CD4-positive, alpha-beta T cell (primary cell): ENCODE measurements around the gene PTPRE. TPM values are rescaled to one million over a fixed set of nuclear protein-coding genes. Genes with fewer than 3 reads are reported as not detected.
A peak's percentile ranks its signal among the peaks of the same experiment; 100 is the strongest.

Source experiments
- ATAC-seq: fragments of 200-7000 bp; cut with Tn5 transposase; one replicate; pipeline ENCODE4 v1.10.0; 2022; ENCODE audit warnings: mild to moderate bottlenecking; ENCODE audit not compliant: poor library complexity
- CTCF ChIA-PET: fragments of 350-600 bp; sonication (Branson Sonifier 250); formaldehyde crosslinking; loops from one replicate; lab custom pipeline; 2021; ENCODE audit warnings: antibody characterized with exemption, inconsistent platforms; lab: Charles Lee
- POLR2A ChIA-PET: fragments of 350-600 bp; sonication (Branson Sonifier 250); formaldehyde crosslinking; loops from one replicate; lab custom pipeline; 2021; ENCODE audit warnings: antibody characterized with exemption, inconsistent platforms; lab: Charles Lee
- DNase-seq, 14 experiments: peaks; one replicate each; pipeline ENCODE4 v3.0.0-alpha.2; 2013 to 2020; ENCODE audit warnings: mixed read lengths in 2 of 14
- H3K27ac ChIP-seq, 2 donors: one replicate each; pipeline versions ENCODE4 v1.5.1 to v1.7.0; 2013; ENCODE audit warnings: low read length in 2 of 2, low read depth in 1 of 2, mild to moderate bottlenecking in 1 of 2
- H3K27me3 ChIP-seq, 2 experiments: 1 replicate in 1 of 2; 2 replicates in 1 of 2; pipeline versions ENCODE4 v1.6.1 to v1.7.0; 2013; ENCODE audit warnings: low read length in 2 of 2, control low read depth in 1 of 2, mild to moderate bottlenecking in 1 of 2, moderate library complexity in 1 of 2; ENCODE audit not compliant: insufficient read depth in 2 of 2, control insufficient read depth in 1 of 2
- H3K36me3 ChIP-seq: one replicate; pipeline ENCODE4 v1.6.1; 2013; ENCODE audit warnings: low read length, control low read depth; ENCODE audit not compliant: insufficient read depth
- H3K4me1 ChIP-seq: one replicate; pipeline ENCODE4 v1.6.1; 2013; ENCODE audit warnings: low read length, control low read depth; ENCODE audit not compliant: insufficient read depth
- H3K4me3 ChIP-seq: one replicate; pipeline ENCODE4 v1.5.1; 2013; ENCODE audit warnings: mild to moderate bottlenecking, low read length, moderate library complexity
- H3K9me3 ChIP-seq, 2 experiments: 1 replicate in 1 of 2; 2 replicates in 1 of 2; pipeline versions ENCODE4 v1.6.1 to v1.7.0; 2013; ENCODE audit warnings: low read length in 2 of 2, mild to moderate bottlenecking in 2 of 2, control low read depth in 1 of 2, moderate library complexity in 1 of 2; ENCODE audit not compliant: control insufficient read depth in 1 of 2, insufficient read depth in 1 of 2
- H3K27ac Mint-ChIP-seq: one replicate; pipeline ENCODE4 v1.8.0; 2020; ENCODE audit warnings: mixed read lengths
- H3K27me3 Mint-ChIP-seq: one replicate; pipeline ENCODE4 v1.8.0; 2021; ENCODE audit warnings: mixed read lengths
- H3K36me3 Mint-ChIP-seq: one replicate; pipeline ENCODE4 v1.8.0; 2021; ENCODE audit warnings: low read depth, mixed read lengths
- H3K4me1 Mint-ChIP-seq: one replicate; pipeline ENCODE4 v1.8.0; 2021; ENCODE audit warnings: low read depth, mixed read lengths
- H3K4me3 Mint-ChIP-seq: one replicate; pipeline ENCODE4 v1.8.0; 2020; ENCODE audit warnings: mild to moderate bottlenecking, mixed read lengths
- H3K9me3 Mint-ChIP-seq: one replicate; pipeline ENCODE4 v1.8.0; 2020; ENCODE audit warnings: mixed read lengths
- intact Hi-C, 2 experiments: fragments of 100-400 bp; cut with DNase I in 1 of 2; cut with micrococcal nuclease in 1 of 2; formaldehyde crosslinking; loops; one replicate each; pipeline versions ENCODE4 v1.15.1 to v1.9.0; 2023 to 2025; cut with DNase I, micrococcal nuclease
- total RNA-seq, 174 experiments: library from RNA in 2 of 174; stranded (reverse) in 2 of 174; gene quantifications; one replicate each; pipeline ENCODE4 v1.2.3 and lab custom pipeline; 2021 to 2026
- TF ChIP-seq, protein P1 (sequence below): fragments of 200-600 bp; IDR thresholded peaks from one replicate; pipeline ENCODE4 v1.8.0; 2022; ENCODE audit warnings: antibody characterized with exemption, mild to moderate bottlenecking

The PTPRE gene
- total RNA-seq, 2 experiments from 2014 or later: 47.6 to 55.1 TPM

DNA sequence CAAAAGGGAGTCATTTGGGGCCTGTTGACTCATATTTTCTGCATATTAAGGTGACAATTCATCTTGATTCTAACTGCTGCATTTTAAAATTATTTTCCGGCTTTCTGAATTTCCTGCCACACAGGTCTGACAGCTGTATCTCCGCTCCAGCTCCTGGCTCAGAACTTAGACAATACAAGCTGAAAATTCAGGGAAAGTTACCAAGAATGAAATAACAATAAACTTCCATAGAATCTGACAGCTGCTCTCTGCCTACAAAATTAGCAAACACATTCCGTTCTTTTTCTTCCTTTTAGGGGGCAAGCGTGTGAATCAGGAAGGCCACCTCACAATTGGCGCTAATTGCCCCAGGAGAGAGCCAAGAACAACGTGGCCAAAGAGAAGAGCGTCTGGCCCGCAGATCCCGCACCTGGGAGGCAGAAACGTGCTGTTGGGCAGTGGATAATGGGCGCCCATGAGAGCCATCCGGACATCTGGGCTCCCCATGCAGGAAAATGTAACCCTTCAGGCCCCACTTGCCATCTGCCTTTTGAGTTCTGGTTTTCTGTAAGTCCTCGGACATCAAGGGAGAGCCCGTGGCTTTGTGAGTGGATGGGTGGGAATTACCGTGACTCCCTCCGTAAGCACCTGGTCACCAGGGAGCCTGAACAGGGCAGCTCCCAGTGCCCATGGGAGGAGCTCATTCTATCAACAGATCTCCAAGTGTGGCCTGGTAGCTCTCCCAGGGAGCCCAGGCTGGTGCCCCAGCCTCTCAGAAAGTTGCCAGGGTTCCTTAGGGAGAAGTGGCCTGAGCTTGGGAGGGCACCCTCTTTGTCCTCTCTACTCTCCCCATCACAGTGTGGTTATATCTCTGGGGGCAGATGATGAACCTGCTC, 19.1 kb upstream of the PTPRE start:
- DNase-seq: no peak
- Histone ChIP-seq H3K4me3 (no peak overlapping the region), H3K9me3 (no peaks in the 10 kb centered on the region), H3K27ac (no peak overlapping the region), H3K4me1 (no peaks in the 10 kb centered on the region), H3K36me3 (no peaks in the 10 kb centered on the region), H3K27me3 (no peaks in the 10 kb centered on the region)
- no peak overlapping the region for H3K4me3 Mint-ChIP-seq
- no peak for ATAC-seq
- no peak overlapping the region for H3K27ac Mint-ChIP-seq
- no peaks in the 10 kb centered on the region for H3K4me1 Mint-ChIP-seq
- TF ChIP-seq, protein P1, sequence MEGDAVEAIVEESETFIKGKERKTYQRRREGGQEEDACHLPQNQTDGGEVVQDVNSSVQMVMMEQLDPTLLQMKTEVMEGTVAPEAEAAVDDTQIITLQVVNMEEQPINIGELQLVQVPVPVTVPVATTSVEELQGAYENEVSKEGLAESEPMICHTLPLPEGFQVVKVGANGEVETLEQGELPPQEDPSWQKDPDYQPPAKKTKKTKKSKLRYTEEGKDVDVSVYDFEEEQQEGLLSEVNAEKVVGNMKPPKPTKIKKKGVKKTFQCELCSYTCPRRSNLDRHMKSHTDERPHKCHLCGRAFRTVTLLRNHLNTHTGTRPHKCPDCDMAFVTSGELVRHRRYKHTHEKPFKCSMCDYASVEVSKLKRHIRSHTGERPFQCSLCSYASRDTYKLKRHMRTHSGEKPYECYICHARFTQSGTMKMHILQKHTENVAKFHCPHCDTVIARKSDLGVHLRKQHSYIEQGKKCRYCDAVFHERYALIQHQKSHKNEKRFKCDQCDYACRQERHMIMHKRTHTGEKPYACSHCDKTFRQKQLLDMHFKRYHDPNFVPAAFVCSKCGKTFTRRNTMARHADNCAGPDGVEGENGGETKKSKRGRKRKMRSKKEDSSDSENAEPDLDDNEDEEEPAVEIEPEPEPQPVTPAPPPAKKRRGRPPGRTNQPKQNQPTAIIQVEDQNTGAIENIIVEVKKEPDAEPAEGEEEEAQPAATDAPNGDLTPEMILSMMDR: no peak
- H3K9me3 Mint-ChIP-seq: no peaks in the 10 kb centered on the region
- ChIA-PET CTCF (no interaction called here), POLR2A (no interaction called here)
- peaks cover 4% of the 10 kb centered on the region for H3K27me3 Mint-ChIP-seq
- no peaks in the 10 kb centered on the region for H3K36me3 Mint-ChIP-seq
- intact Hi-C loops: no loop called here

DNA sequence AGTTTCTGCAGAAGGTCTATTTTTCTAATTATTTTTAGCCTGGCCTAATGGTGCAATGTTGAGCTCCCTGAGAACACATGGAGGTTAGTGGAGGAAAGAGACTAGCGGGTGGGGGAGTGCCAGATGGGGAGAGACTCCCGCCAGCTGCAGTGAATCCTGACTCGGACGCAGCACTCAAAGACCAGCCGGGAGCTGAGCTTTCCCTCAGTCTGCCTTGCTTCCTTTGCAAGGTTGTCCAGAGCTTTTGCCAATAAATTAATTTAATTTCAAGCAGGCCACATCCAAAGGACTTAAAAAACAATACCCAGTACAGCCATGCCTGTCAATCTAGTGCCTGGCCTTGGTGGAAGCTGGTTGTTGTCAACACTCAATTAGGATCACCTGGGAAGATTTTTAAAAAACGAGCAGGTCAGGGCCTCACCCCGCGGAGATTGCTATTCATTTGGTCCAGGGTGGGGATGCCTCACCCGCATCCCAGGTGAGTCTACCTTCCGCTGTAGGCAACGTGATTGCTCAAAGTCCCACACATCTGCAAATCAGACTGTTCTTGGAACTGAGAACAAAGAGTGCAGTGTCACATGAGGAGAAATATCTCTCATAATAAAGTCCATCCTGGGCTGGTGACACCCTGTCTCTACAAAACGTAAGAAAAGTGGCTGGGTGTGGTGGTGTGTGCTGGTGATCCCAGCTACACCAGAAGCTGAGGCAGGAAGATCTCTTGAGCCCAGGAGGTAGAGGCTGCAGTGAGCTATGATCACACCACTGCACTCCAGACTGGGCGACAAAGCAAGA, 18.2 kb upstream of the PTPRE start:
- H3K27ac ChIP-seq: no peak overlapping the region
- Mint-ChIP-seq H3K27ac (no peak overlapping the region), H3K36me3 (no peaks in the 10 kb centered on the region), H3K9me3 (no peaks in the 10 kb centered on the region), H3K4me1 (no peaks in the 10 kb centered on the region), H3K4me3 (no peak overlapping the region), H3K27me3 (peaks cover 4% of the 10 kb centered on the region)
- no peak for DNase-seq
- ATAC-seq: no peak
- TF ChIP-seq, protein P1: no peak
- no peaks in the 10 kb centered on the region for H3K36me3 ChIP-seq
- ChIA-PET CTCF (no interaction called here), POLR2A (no interaction called here)
- H3K4me1 ChIP-seq: no peaks in the 10 kb centered on the region
- H3K4me3 ChIP-seq: no peak overlapping the region
- H3K27me3 ChIP-seq: no peaks in the 10 kb centered on the region
- no peaks in the 10 kb centered on the region for H3K9me3 ChIP-seq
- intact Hi-C loops: no loop called here

DNA sequence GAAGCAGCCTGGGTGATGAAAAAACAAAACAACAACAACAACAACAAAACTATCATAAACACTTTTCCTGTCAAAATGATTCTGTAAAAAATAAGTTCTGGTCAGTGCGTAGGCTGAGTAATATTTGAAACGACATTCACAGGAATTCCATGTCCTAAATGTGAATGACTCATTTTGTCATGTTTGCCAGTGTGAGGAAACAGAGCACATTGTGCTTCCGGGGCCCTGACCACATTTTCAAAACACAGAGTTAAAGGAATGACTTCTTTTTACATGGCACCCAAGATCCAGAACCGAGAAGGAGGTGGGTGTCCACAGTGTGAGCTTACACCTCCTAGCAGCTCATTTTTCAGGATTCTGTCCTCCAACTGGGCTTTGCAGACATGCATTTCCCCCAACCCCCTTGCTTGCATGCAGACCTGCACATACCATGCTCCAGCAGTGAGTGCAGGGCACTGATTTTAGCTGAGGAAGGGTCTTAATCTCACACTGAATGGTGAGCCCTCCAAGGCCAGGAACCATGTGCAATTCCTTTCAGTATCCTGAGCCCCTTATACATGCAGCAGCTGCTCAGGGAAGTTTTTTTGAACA, 17.2 kb upstream of the PTPRE start:
- POLR2A ChIA-PET: no interaction called here
- H3K27me3 Mint-ChIP-seq: peaks cover 4% of the 10 kb centered on the region
- Histone ChIP-seq H3K4me3 (no peak overlapping the region), H3K4me1 (no peaks in the 10 kb centered on the region), H3K9me3 (no peaks in the 10 kb centered on the region), H3K27ac (no peak overlapping the region), H3K27me3 (no peaks in the 10 kb centered on the region), H3K36me3 (no peaks in the 10 kb centered on the region)
- no peak overlapping the region for H3K27ac Mint-ChIP-seq
- TF ChIP-seq, protein P1: no peak
- no peaks in the 10 kb centered on the region for H3K4me1 Mint-ChIP-seq
- intact Hi-C loops: no loop called here
- no peak overlapping the region for H3K4me3 Mint-ChIP-seq
- no peaks in the 10 kb centered on the region for H3K36me3 Mint-ChIP-seq
- CTCF ChIA-PET: no interaction called here
- peak in 1 of 14 experiments; percentile 44 for DNase-seq
- H3K9me3 Mint-ChIP-seq: no peaks in the 10 kb centered on the region
- ATAC-seq: no peak
